ENCODE measurements around the gene LRBA. TPM values are rescaled to one million over a fixed set of nuclear protein-coding genes. Genes with fewer than 3 reads are reported as not detected.

The LRBA gene
- total and polyA plus RNA-seq, 2 donors (not counting 3 experiments of a cell fraction or from before 2014, with no cell fraction given) = 18.0 to 35.1 TPM

GRCh38 chr4:150589157-150589556 lies 425.9 kb downstream of the LRBA start:
- H2AFZ ChIP-seq (ENCODE audit: low read depth, low read length) = no peak overlapping the region
- ChIA-PET POLR2A (no interaction called here), CTCF (interaction anchor here (1.0 to 1.5 kb wide), 3 partner anchors 12 to 291 kb away, joined by 3 to 4 read pairs (median 3); no protein-coding TSS in a partner anchor)
- no peak overlapping the region for H3K9ac ChIP-seq (replicated peaks; ENCODE audit: extremely low read depth, insufficient read depth, low read length)
- no TSS peak for BruUV-seq (replicated peaks)
- no peaks in the 10 kb centered on the region for H3K9me1 ChIP-seq (replicated peaks; ENCODE audit: control insufficient read depth, extremely low read depth, insufficient read depth, low read length)
- no peaks in the 10 kb centered on the region for H3K9me3 ChIP-seq (replicated peaks; ENCODE audit: control insufficient read depth, insufficient read depth, low read length)
- H3K27ac ChIP-seq (ENCODE audit: insufficient read depth, low read depth, low read length) = no peak overlapping the region
- no peak for FAIRE-seq
- H3K36me3 ChIP-seq (ENCODE audit: control insufficient read depth in 2 of 2, extremely low read depth in 1 of 2, insufficient read depth in 2 of 2, low read length in 2 of 2) = no peaks in the 10 kb centered on the region
- no peak for DNase-seq (ENCODE audit: low read depth, low spot score)
- no peaks in the 10 kb centered on the region for H3K4me1 ChIP-seq (ENCODE audit: control insufficient read depth, extremely low read depth, insufficient read depth, low read length)
- dilution Hi-C loops (cut with MboI; ENCODE audit: extremely low pct_ligation_motif_present, low sequenced_read_pairs) = no loop called here
- no peaks in the 10 kb centered on the region for H3K27me3 ChIP-seq (ENCODE audit: control insufficient read depth in 2 of 2, insufficient read depth in 2 of 2, low read length in 2 of 2)
- no peak for TF ChIP-seq GATA2 (IDR thresholded peaks at IDR 0.05; ENCODE audit: insufficient read depth, insufficient read length, low read depth, low read length)
- TF ChIP-seq POLR2AphosphoS5 (IDR thresholded peaks at IDR 0.05; ENCODE audit: insufficient read depth, low read depth, low read length) = no peak
- no peak for TF ChIP-seq EZH2 (IDR thresholded peaks at IDR 0.05; ENCODE audit: borderline replicate concordance, low read depth, low read length, severe bottlenecking)
- no peak for TF ChIP-seq FOS (IDR thresholded peaks at IDR 0.05; ENCODE audit: borderline replicate concordance, insufficient read depth, low read length)
- no peak for TF ChIP-seq JUN (IDR thresholded peaks at IDR 0.05; ENCODE audit: borderline replicate concordance, insufficient read depth, insufficient read length, low read depth)
- no peak for TF ChIP-seq MYC (IDR thresholded peaks at IDR 0.05; ENCODE audit: low read depth, low read length)
- no peak for TF ChIP-seq CTCF (IDR thresholded peaks at IDR 0.05; ENCODE audit: extremely low read depth in 1 of 2, insufficient read depth in 1 of 2, low read depth in 1 of 2, low read length in 2 of 2)
- no peak for TF ChIP-seq POLR2A (IDR thresholded peaks at IDR 0.05; ENCODE audit: low read depth, low read length)
- TF ChIP-seq MAX (IDR thresholded peaks at IDR 0.05; ENCODE audit: insufficient read depth, insufficient read length) = no peak
- intact Hi-C loops (cut with micrococcal nuclease) = no loop called here
- H3K4me2 ChIP-seq (ENCODE audit: insufficient read depth, low read length) = no peak overlapping the region
- H3K79me2 ChIP-seq (ENCODE audit: control insufficient read depth, insufficient read depth, low read length) = no peaks in the 10 kb centered on the region
- no peaks in the 10 kb centered on the region for H4K20me1 ChIP-seq (replicated peaks; ENCODE audit: control insufficient read depth, extremely low read depth, insufficient read depth, low read length)
- H3K4me3 ChIP-seq (replicated peaks in 1 of 3; ENCODE audit: insufficient read depth in 1 of 3, low read depth in 1 of 3, low read length in 3 of 3) = no peak overlapping the region
